GM18867 (cell line): ENCODE measurements around the gene CARD18.
"Not testable (repeated sequence)": the region's sequence is repeated elsewhere in the genome, so short reads cannot be mapped to it uniquely, and the experiment has no call there.

Experiments used
- ATAC-seq: cut with Tn5 transposase; IDR thresholded peaks from one replicate; pipeline ENCODE4 v1.9.1; 2021; ENCODE audit warnings: mild to moderate bottlenecking, moderate library complexity; ENCODE audit not compliant: unreplicated experiment

CARD18 gene

DNA sequence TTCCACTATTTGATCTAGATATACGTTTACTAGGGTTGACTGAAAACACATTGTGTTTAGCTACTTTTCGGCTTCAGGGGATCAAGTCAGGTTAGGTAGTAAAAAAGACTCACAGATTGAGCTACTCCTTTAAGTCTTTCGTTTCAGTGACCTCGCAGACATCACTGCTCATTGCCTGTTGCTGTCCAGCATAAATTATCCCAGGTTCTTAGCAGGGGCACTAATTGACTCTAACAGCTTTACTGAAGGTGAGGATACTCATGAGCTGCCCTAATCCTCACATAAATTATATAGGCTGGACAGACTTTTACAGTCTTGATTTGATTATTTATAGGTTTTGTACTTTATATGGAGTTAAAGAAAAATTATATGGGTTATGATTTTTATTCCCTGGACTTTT is 3.7 kb downstream of the CARD18 start:
- no peak for ATAC-seq

DNA sequence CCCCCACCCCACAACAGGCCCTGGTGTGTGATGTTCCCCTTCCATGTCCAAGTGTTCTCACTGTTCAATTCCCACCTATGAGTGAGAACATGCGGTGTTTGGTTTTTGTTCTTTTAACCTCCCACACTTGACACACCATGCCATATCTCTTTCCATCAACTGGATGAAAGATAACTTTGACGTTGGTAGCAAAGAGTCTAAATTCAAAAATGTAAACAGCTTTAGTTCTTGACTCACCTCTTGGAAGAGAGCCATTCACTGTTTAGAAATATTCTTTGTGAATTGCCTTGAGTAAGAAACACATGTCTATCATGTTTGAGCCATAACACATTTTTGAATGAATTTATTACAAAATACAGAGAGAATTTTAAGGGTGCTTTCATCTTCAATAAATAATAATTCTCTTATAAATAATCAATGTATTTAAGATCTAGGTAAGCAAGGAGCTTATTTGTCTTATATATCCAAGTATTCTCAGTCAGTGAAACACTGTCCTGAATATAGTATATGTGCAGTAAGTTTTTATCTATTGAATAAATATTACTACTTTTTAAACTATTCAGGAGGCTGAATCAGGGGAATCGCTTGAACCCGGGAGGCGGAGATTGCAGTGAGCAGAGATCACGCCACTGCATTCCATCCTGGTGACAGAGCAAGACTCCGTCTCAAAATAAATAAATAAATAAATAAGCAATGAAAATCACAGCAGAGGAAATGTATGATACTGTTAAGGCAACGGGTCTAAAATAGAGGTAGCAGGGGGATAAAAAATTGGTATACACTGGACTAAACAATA is 6.7 kb downstream of the CARD18 start:
- no peak for ATAC-seq

DNA sequence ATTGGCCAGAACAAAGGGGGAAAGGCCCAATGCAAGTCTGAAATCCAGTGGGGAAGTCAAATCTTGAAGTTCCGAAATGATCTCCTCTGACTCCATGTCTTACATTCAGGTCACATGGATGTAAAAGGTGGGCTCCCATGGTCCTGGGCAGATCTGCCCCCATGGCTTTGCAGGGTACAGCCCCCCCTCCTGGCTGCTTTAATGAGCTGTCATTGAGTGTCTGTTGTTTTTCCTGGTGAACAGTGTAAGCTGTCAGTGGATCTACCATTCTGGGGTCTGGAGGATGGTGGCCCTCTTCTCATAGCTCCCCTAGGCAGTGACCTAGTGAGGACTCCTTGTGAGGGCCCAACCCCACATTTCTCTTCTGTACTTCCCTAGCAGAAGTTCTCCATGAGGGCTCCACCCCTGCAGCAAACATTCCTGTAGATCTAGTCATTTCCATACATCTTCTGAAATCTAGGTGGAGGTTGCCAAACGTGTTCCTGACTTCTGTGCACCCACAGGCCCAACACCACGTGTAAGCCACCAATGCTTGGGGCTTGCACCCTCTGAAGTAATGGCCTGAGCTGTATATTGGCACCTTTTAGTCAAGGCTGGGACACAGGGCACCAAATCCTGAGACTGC is 9.3 kb downstream of the CARD18 start:
- no peak for ATAC-seq

DNA sequence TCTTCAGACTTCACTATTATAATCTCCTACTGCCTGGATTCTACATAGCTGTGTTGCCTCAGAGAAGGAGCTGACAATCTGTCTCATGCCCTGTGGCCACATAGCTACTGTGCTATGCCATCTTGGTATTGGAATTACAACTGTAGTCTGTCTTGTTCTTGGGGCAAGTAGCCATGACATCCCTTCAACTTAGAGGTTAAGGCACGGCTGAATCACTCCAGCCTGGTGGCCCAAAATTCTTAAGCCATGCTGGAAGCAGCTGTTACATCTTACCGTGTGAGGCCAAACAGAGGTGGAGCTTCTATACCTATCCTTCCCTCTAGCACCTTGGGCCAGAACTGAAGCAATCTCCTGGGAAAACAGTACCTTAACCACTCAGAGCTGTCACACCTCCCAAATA is 14.8 kb downstream of the CARD18 start:
- no peak for ATAC-seq

DNA sequence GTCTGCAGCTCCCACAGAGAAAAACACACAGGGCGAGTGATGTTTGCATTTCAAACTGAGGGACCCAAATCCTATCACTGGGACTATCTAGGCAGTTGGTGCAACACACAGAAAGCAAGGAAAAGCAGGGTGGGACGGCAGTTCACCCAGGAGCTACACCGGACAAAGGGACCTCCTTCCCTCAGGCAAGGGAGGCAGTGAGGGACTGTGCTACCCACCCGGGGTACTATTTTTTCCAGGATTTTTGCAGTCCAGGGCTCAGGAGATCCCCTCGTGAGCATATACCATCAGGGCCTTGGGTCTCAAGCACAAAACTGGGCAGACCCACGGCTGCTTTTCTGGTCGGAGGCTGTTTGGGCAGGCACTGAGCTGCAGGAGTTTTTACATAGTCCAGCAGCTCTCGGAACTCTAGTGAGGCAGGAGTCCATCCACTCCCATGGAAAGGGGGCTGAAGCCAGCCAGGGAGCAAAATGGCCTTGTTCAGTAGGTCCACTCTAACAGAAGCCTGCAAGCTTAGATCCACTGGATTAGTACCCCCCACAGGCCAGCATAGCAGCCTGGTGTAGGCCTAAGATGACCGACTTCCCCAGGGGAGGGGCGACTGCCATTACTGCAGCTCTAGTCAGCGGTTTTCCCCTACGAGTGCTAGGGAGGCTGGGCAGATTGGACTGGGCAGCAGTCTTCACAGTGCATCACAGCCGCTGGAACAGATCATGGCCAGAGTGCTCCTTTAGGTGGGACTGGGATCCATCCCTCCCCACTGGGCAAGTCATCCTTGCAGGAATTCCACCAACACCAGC is 28.2 kb downstream of the CARD18 start:
- ATAC-seq, result no peak

DNA sequence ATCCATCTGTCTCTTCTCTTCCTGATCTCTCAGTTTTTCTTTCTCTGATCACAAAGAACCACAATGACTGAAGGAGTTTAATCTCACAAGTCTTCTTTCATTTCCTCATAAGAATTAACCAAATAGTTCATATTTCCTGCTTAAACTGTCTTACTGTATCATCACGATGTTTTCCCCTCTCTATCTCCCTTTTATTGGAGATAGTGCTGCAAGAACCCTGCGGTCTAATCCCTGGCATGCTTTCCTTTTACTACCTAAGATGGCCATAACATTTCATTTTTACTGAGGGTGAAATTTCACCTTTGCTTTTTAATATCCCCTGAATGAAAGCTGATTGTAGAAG is 28.9 kb downstream of the CARD18 start:
- no peak for ATAC-seq

DNA sequence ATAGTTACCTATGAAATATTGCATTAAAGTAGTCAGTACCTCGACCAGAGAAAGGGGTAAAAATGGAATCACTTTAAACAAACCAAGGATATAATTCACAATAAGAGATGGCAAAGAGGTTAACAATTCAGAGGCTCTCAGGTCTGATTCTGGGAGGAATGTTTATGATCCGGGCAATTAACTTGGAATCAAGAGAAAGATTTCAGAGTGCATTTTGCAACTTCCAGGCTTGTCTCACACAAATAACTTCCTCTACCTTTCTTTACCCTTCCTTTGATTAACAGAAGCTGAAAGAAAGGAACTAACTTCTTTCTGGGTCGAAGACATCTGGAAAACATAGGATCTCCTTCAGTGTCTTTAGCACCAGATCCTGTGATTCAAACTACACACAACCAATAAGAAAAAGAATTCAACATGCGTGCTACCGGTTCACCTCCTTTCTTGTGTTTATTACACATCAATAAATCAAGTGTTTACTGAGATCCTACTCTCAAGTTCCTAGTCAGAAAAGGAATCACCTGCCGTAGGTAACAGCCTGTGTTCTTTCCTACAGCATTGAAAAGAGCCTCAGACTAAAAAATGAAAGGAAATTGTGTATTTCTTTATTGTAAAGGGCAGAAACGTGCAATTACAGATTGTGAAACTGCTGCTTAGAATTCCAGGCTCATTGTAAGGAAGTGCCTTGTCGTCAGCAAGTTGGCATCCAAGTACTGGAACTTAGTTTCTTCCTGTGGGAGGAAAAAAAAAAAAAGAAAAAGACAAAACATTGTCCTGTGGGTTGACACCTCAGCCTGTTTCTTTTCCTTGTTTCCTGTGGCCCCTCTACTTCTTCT is 29.5 kb downstream of the CARD18 start:
- ATAC-seq, result no peak

DNA sequence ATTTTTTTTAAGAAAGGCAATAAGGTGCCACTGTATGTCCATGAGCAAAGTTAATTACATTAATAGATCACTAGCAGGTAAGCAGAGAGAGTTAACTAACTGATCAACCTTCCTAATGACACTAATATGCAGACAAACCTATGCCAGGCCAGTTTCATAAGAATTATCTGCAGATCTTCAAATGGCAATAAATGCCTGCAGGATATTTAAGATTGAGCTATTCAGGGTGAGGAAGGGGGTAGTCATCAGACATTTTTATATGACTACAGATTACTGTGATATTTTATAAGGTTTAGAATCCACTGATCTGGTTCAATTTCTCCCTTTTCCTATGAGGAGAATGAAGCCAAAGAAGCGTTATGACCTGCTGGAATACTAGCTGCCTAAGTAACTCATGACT is 30.2 kb downstream of the CARD18 start:
- no peak for ATAC-seq

DNA sequence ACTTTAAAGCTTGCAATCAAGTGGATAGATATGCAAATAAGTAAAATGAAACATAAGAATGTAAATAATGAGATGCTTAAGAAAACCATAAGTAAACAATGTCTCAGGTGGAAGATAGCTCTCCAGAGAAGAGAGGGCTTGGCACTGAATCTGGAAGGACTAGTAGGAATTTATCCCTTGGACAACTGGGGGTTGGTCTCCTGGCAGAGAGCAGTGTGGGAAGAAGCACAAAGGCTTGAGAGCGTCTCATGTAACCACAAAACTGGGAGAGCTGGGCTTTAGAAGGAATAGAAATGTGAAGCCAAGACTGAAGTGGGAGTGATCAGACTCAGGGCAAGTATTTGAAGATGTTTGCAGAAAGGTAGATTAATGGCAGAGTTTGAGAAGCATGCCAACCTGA is 31.3 kb downstream of the CARD18 start:
- ATAC-seq, result no peak

DNA sequence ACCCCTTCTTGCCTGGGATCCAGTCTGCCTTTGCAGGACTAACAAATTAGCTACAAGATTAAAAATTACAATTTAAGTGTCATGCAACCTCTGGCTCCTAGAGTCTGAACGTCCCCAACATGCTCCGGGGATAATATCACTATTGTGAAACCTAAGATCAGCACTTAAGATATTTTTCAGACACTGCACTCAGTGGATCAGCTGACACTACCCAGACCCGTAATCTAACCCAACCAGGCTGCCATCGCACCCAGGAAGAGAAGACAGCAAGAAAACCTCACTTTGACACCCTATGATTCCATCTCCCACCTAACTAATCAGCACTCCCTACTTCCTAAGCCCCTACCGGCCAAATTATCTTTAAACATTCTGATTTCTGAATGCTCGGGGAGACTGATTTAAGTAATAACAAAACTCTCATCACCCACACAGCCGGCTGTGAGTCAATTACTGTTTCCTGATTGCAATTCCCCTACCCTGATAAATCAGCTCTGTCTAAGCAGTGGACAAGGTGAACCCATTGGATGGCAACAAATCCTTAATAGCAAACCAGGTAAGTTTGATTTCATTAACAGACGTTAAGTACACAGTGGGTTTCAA is 32.2 kb downstream of the CARD18 start:
- ATAC-seq, result not testable (repeated sequence)

DNA sequence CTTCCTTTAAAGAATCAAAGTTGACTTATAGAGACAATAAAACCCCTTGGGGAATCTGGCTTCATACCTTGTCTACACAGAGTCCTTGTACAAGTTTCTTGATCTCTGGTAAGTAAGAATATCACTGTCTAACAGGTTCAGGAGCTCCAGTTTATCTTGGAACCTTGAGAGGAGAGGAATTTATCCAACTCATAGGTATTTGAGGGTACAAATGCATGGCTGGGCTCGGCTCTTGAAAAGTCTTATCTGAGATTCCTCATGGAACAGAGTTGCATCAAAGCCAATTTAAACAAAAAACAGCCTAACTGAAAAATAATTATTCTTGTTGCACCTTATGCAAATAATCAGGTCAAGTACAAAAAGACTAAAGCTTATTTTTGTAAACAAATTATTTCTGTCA is 33.4 kb downstream of the CARD18 start:
- ATAC-seq, result no peak

DNA sequence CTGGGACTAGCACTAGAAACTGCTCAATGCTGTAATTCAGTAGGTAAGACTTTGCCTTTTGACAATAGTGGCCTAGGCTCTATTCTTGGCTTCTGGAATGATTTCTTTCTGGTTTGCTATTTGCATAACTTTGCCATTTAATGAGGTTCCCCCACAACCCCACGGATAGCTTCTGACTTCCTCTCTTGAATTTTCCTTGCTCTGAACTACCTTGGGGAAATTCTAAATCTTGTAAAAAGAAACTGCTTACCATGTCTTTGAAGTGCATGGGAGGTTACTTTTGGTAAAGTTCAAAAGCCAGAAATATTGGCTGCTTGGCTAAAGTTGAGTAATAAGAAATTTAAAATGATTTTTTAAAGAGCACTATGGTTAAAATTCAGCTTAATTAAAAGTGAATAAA is 35.3 kb downstream of the CARD18 start:
- ATAC-seq, result no peak

DNA sequence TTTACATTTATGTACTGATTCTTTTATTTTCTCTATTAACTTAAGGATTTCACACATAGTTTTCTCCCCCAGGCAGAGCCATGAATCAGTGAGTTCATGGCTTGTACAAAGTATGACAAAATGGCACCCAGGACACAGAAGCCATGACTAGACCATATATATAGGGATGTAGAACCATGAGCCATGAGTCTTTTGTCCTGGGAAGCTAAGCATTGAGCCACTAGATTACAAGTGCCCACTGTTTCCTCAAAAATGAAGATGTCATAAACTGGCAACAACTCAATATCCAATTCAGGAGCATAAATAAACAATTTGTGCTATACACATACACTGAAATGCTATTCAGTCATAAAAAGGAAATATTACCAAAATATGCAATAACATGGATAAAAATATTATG is 36.2 kb downstream of the CARD18 start:
- ATAC-seq, result no peak

DNA sequence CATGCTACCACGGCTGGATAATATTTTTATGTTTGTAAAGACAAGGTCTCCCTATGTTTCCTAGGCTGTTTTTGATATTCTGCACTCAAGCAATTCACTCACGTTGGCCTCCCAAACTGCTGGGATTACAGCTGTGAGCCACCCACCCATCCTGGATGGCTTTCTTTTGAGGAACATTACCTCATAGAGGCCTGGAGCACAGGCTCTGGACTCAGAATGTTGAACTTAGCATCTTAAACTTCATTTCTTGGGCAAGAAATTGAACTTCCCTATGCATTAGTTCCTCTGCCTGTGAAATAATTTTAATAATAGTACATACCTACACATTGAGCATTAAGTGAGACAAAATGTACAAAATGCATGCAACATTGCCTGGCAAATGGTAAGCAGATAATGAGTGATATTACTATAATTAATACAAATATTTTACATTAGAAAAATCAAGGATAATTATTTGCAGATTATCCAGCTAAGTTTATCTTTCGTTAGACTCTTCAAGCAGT is 37.4 kb downstream of the CARD18 start:
- not testable (repeated sequence) for ATAC-seq

DNA sequence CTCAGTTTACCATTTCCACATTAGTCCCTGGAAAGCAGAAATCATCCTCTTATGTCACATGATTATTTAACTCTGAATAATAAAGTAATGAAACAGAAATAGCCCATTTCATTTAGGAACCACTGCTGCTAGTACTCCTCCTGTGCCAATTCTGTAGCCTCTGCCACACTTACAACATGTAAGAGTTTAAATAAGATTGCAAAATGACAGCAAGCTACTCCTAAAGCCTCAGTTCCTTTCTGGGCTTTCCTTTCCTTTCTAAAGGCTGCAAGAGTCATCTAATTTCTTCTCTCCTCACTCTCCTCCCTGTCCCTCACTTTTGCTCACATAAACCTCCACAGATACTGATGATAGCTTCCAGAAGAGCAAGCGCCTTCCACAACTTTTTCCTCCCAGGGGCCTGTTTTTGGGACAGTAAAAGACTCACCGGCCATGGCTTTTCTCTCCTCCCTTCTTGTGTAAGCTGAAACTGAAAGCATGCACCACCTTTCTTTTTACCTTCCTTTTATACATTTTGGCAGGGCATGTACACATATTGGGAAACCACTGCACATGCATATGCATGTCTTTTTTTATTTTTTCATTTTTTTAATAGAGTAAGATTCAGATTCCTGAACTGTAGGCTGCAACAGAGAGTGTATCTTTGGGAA is 38.5 kb downstream of the CARD18 start:
- peak; percentile 78 for ATAC-seq

DNA sequence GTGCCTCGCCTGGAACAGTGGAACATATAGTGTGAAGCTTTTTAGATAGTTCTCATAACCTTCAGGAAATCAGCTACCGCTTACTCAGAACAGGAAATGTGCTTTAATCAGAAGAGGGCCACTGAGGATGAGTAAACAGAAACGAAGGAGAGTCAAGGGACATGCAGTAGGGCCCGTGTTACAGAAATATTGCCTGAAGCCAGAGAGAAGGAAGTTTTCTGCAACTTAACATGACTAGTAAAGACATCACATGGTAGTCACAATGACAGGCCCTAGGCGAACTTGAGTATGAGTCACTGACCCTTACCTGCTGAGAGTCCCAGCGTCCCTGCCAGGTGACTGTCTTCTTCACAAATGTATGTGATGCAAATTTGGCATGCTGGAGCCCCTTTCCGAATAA is 39.4 kb downstream of the CARD18 start:
- peak; percentile 59 for ATAC-seq

DNA sequence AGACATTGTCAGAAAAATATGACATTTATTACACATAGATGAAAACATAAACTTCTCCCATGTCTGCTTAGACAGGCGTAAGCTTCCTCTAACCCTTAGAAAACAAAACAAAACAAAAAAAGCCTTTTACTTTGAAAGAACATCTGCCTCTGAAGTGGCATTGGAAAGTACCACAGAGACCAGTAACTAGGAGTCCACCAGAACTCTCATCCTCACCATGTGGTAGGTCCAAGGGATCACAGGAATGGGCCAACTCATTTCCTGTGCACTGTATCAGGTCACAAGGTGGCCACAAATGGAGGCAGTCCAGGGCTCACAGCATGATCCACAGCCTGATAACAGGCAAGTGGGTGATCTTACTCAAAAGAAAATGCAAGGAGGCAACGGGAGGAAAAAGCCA is 40.0 kb downstream of the CARD18 start:
- ATAC-seq, result not testable (repeated sequence)

DNA sequence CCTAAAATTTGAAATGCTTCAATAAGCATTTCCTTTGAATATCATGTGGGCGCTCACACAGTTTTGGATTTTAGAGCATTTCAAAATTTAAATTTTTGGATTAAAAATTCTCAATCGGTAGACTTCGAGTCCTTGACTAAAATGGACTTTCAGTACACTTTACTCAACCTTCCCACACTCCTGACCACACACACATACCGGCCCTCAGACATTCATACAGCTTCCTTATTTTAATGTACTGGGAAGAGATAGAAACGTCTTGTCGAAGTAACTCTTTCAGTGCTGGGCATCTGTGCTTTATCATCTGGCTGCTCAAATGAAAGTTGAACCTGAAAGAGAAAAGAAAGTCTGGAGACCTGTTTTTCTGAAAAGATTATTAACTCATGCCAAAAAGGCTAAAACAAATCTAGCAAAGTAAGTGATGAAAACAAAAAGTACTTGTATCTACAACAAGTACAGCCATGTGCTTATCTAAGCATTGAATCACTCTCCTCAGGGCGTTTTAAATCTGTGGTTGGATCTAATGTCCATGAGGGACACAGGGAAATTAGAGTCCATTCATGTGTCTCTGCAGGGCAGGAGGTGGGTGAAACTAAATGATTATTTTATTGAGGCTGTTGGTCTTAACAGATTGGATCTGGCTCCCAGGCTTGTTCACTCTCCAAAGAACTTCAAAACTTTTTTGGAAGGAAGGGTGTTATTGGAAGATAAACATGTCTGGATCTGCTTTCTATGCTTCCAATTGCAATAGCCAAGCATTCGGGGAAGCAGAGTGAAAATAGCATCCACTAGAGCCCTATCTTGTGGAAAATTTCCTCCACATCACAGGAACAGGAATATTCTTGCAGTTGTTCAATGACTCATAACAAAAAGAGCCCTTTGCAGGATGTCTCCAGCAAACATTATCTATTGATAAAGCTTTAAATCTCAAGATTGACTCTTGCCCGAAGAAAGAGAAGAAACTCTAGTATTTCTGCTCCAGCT is 47.0 kb downstream of the CARD18 start:
- ATAC-seq, result no peak
